H1 (cell line): ENCODE results near the gene PHOX2A. TPM values are rescaled to one million over a fixed set of nuclear protein-coding genes. Genes with fewer than 3 reads are reported as not detected.

Experiments
- CTCF ChIA-PET: fragments of 300-600 bp; sonication (Branson Sonifier 250); formaldehyde crosslinking; loops from one replicate; lab custom pipeline; 2021; ENCODE audit not compliant: partially characterized antibody; lab: Charles Lee
- POLR2A ChIA-PET: fragments of 300-600 bp; sonication (Branson Sonifier 250); formaldehyde crosslinking; loops from one replicate; lab custom pipeline; 2021; ENCODE audit warnings: inconsistent platforms; ENCODE audit not compliant: partially characterized antibody; lab: Charles Lee
- DNase-seq, 2 experiments: peaks; one replicate each; pipeline versions ENCODE4 v3.0.0 to v3.0.0-alpha.2; 2010 to 2022; ENCODE audit warnings: low spot score in 2 of 2, low read depth in 1 of 2, mixed read lengths in 1 of 2
- FAIRE-seq: peaks from 2 replicates; lab custom pipeline; 2011; peaks lifted over from hg19 to GRCh38; lab: Jason Lieb, UNC
- H2AFZ ChIP-seq: 2 replicates; pipeline ENCODE4 v1.8.1; 2012; ENCODE audit warnings: low read length, inconsistent platforms
- H2AK5ac ChIP-seq: 2 replicates; pipeline ENCODE4 v1.6.1; 2013; ENCODE audit warnings: low read depth, low read length
- H2BK120ac ChIP-seq: replicated peaks from 2 replicates; pipeline ENCODE3; 2013; ENCODE audit warnings: low read depth, low read length, inconsistent platforms
- H2BK12ac ChIP-seq: 2 replicates; pipeline ENCODE4 v1.6.1; 2013; ENCODE audit warnings: low read depth, low read length
- H2BK15ac ChIP-seq: 2 replicates; pipeline ENCODE4 v1.6.1; 2013; ENCODE audit warnings: low read length
- H2BK20ac ChIP-seq: 2 replicates; pipeline ENCODE4 v1.6.1; 2013; ENCODE audit warnings: low read length
- H2BK5ac ChIP-seq: 2 replicates; pipeline ENCODE4 v1.6.1; 2013; ENCODE audit warnings: low read depth, low read length
- H3K14ac ChIP-seq: 2 replicates; pipeline ENCODE4 v1.6.1; 2013; ENCODE audit warnings: inconsistent platforms; ENCODE audit not compliant: insufficient read length
- H3K18ac ChIP-seq: 2 replicates; pipeline ENCODE4 v1.6.1; 2013; ENCODE audit warnings: low read length; ENCODE audit errors: extremely low read depth
- H3K23ac ChIP-seq: 2 replicates; pipeline ENCODE4 v1.6.1; 2013; ENCODE audit warnings: inconsistent platforms; ENCODE audit not compliant: insufficient read length
- H3K23me2 ChIP-seq: 2 replicates; pipeline ENCODE4 v1.6.1; 2013; ENCODE audit warnings: low read depth, low read length
- H3K27ac ChIP-seq: 2 replicates; pipeline ENCODE4 v1.6.1; 2011; ENCODE audit warnings: low read depth, low read length, inconsistent platforms
- H3K27me3 ChIP-seq, 4 experiments: replicated peaks in 1 of 4; 1 replicate in 1 of 4; 2 replicates in 3 of 4; pipeline versions ENCODE4 v1.6.1 to v1.8.1; 2011 to 2013; ENCODE audit warnings: low read length in 3 of 4, mild to moderate bottlenecking in 3 of 4, inconsistent platforms in 2 of 4, mixed read lengths in 2 of 4, moderate library complexity in 1 of 4; ENCODE audit not compliant: control insufficient read depth in 3 of 4, insufficient read depth in 3 of 4; ENCODE audit errors: extremely low read depth in 1 of 4
- H3K36me3 ChIP-seq, 4 experiments: 2 replicates each; pipeline versions ENCODE4 v1.6.1 to v1.8.1; 2011 to 2013; ENCODE audit warnings: mild to moderate bottlenecking in 4 of 4, low read length in 3 of 4, moderate library complexity in 2 of 4, control low read depth in 1 of 4, inconsistent platforms in 1 of 4; ENCODE audit not compliant: insufficient read depth in 4 of 4, control insufficient read depth in 2 of 4
- H3K4ac ChIP-seq: replicated peaks from 2 replicates; pipeline ENCODE3; 2013; ENCODE audit warnings: low read length, low read depth, mixed read lengths, inconsistent platforms; ENCODE audit not compliant: insufficient read length
- H3K4me1 ChIP-seq, 4 experiments: replicated peaks in 1 of 4; 1 replicate in 1 of 4; 2 replicates in 3 of 4; pipeline versions ENCODE4 v1.6.1 to v1.8.1; 2011 to 2013; ENCODE audit warnings: low read length in 3 of 4, inconsistent platforms in 2 of 4, mixed read lengths in 1 of 4; ENCODE audit not compliant: insufficient read depth in 4 of 4, control insufficient read depth in 3 of 4
- H3K4me2 ChIP-seq, 2 experiments: 2 replicates each; pipeline versions ENCODE4 v1.6.1 to v1.8.1; 2011 to 2013; ENCODE audit warnings: low read depth in 2 of 2, low read length in 2 of 2, control low read depth in 1 of 2, inconsistent platforms in 1 of 2, mild to moderate bottlenecking in 1 of 2; ENCODE audit not compliant: insufficient read depth in 1 of 2
- H3K4me3 ChIP-seq, 4 experiments: fragments of 200-600, 300-600 bp in 1 of 4; sonication (generic), shearing (Covaris generic), sonication (Bioruptor Twin) in 1 of 4; 2 replicates each; pipeline versions ENCODE4 v1.5.1 to v1.8.1; 2011 to 2016; ENCODE audit warnings: low read length in 4 of 4, low read depth in 3 of 4, control low read depth in 2 of 4, inconsistent platforms in 2 of 4, mild to moderate bottlenecking in 2 of 4, mixed read lengths in 1 of 4, moderate library complexity in 1 of 4; ENCODE audit not compliant: insufficient read depth in 2 of 4; ENCODE audit errors: extremely low read depth in 1 of 4
- H3K56ac ChIP-seq: replicated peaks from 2 replicates; pipeline ENCODE3; 2013; ENCODE audit warnings: low read depth, mild to moderate bottlenecking, mixed read lengths, low read length, inconsistent platforms; ENCODE audit not compliant: insufficient read length
- H3K79me1 ChIP-seq: 2 replicates; pipeline ENCODE4 v1.6.1; 2013; ENCODE audit warnings: low read depth, low read length, control low read depth
- H3K79me2 ChIP-seq, 2 experiments: 2 replicates each; pipeline versions ENCODE4 v1.6.1 to v1.8.1; 2012 to 2013; ENCODE audit warnings: low read length in 2 of 2, mild to moderate bottlenecking in 2 of 2, inconsistent platforms in 1 of 2; ENCODE audit not compliant: insufficient read depth in 2 of 2, control insufficient read depth in 1 of 2
- H3K9ac ChIP-seq, 4 experiments: replicated peaks in 1 of 4; 1 replicate in 1 of 4; 2 replicates in 3 of 4; pipeline versions ENCODE4 v1.6.1 to v1.8.1; 2011 to 2013; ENCODE audit warnings: low read depth in 3 of 4, low read length in 3 of 4, control low read depth in 2 of 4, mild to moderate bottlenecking in 2 of 4, moderate library complexity in 2 of 4, inconsistent platforms in 1 of 4; ENCODE audit errors: extremely low read depth in 1 of 4
- H3K9me3 ChIP-seq, 2 experiments: 2 replicates each; pipeline versions ENCODE4 v1.6.1 to v1.8.1; 2012 to 2013; ENCODE audit warnings: mild to moderate bottlenecking in 2 of 2, moderate library complexity in 2 of 2, control low read depth in 1 of 2, inconsistent platforms in 1 of 2, low read depth in 1 of 2, low read length in 1 of 2, mixed read lengths in 1 of 2; ENCODE audit not compliant: insufficient read depth in 2 of 2
- H4K20me1 ChIP-seq, 2 experiments: replicated peaks in 1 of 2; 2 replicates each; pipeline versions ENCODE3 to v1.8.1; 2011 to 2013; ENCODE audit warnings: inconsistent platforms in 2 of 2, low read length in 2 of 2, mild to moderate bottlenecking in 1 of 2; ENCODE audit not compliant: insufficient read depth in 2 of 2, control insufficient read depth in 1 of 2
- H4K5ac ChIP-seq: 2 replicates; pipeline ENCODE4 v1.6.1; 2013; ENCODE audit warnings: low read length, low read depth, mixed read lengths, inconsistent platforms; ENCODE audit not compliant: insufficient read length
- H4K8ac ChIP-seq: 2 replicates; pipeline ENCODE4 v1.8.0; 2013; ENCODE audit warnings: mild to moderate bottlenecking, moderate library complexity, low read length, inconsistent platforms; ENCODE audit not compliant: insufficient read depth; ENCODE audit errors: extremely low read depth
- H4K91ac ChIP-seq: replicated peaks from 2 replicates; pipeline ENCODE3; 2013; ENCODE audit warnings: low read length, mixed read lengths, inconsistent platforms; ENCODE audit not compliant: insufficient read length
- CBX8 ChIP-seq: fragments of 300-800, 300-1000 bp; sonication (generic); IDR thresholded peaks from 2 replicates; pipeline ENCODE4 v1.7.1; 2016; ENCODE audit warnings: low read depth, low read length, borderline replicate concordance
- POLR2AphosphoS5 ChIP-seq: IDR thresholded peaks from 2 replicates; pipeline ENCODE4 v1.6.1; 2011; ENCODE audit warnings: low read depth, low read length
- WGBS, 2 experiments: shearing (Covaris generic) in 1 of 2; methylation state at CpG; one replicate each; pipeline versions ENCODE4 v1.1.6 to v1.1.7; 2013 to 2015; ENCODE audit warnings: low lambda C conversion rate in 2 of 2, mixed read lengths in 2 of 2, inconsistent platforms in 1 of 2, low coverage in 1 of 2, missing lambda C conversion rate in 1 of 2; ENCODE audit not compliant: insufficient replicate concordance in 2 of 2, insufficient coverage in 1 of 2, insufficient read length in 1 of 2; ENCODE audit errors: extremely low coverage in 1 of 2, missing lambda C conversion rate in 1 of 2; 5-methylcytosine and 5-hydroxymethylcytosine counted together
- polyA plus RNA-seq, 7 experiments: library from polyadenylated mRNA; depleted of rRNA in 3 of 7; stranded (reverse) in 5 of 7; unstranded in 2 of 7; fragments of >200 nt in 5 of 7; fragments of 200-250 nt in 2 of 7; gene quantifications; 1 replicate in 5 of 7; 2 replicates in 1 of 7; 4 replicates in 1 of 7; pipeline versions ENCODE4 v1.2.1 to v1.2.3, GENCODE V29; 2011 to 2013; ENCODE audit warnings: missing spikeins in 2 of 7, mixed read lengths in 2 of 7
- total RNA-seq: library from RNA; stranded (reverse); fragmentation: NEBNext Ultra II Directional; extraction: Animal tissue kit (Norgen Biotek cat#: 25700); gene quantifications from 2 replicates; pipeline ENCODE4 v1.2.1, GENCODE V29; 2021
- TF ChIP-seq, protein P1 (sequence below): IDR thresholded peaks from 2 replicates; pipeline ENCODE4 v1.6.1; 2012; ENCODE audit warnings: inconsistent platforms

PHOX2A gene
- total and polyA plus RNA-seq, 2 of the 8 experiments (the other 6 are each of a cell fraction or from before 2014, with no cell fraction given): 0.67 TPM; not detected in 1

DNA sequence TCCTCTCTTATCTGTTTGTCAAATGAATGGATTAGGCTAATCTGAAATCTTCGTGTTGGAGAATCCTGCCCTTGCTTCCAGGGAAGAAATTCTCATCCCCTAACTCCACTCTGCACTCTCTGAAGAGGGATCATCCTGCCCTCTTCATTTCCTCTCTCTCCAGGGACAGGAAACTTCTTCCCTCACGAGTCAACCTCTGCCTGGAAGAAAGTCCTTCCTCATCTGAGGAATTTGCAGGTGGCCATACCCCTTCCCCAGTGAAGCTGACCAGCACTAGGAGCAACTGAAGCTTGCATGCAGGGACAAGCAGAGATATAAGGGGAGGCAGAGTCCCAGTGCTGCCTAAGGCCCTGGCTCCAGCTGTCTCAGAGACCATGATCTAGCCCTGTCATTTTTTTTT, 3.6 kb upstream of the PHOX2A start:
- Histone ChIP-seq H3K9me3 (no peaks in the 10 kb centered on the region), H2BK20ac (no peak overlapping the region), H3K23me2 (peaks cover 10% of the 10 kb centered on the region; the same call in 1 of the 2 replicates), H3K9ac (no peak overlapping the region), H2BK120ac (no peak overlapping the region), H4K5ac (no peak overlapping the region), H3K4ac (no peak overlapping the region), H2BK5ac (no peak overlapping the region), H3K56ac (no peak overlapping the region), H4K8ac (no peak overlapping the region), H4K91ac (no peak overlapping the region), H3K27me3 (peaks cover 40 to 65% (median 54%) of the 10 kb centered on the region in 4 experiments), H3K4me3 (no peak overlapping the region), H3K23ac (no peak overlapping the region), H2AK5ac (no peak overlapping the region), H3K27ac (no peak overlapping the region), H2AFZ (no peak overlapping the region), H2BK12ac (no peak overlapping the region), H2BK15ac (0 out of 2 replicates have a peak overlapping the region, but pooled peaks have one; percentile 5), H3K14ac (no peak overlapping the region), H3K79me2 (no peaks in the 10 kb centered on the region), H3K18ac (no peak overlapping the region), H3K4me1 (peaks cover 0 to 14% (median 3%) of the 10 kb centered on the region in 4 experiments; a peak in 4 of 7 replicates), H3K36me3 (no peaks in the 10 kb centered on the region), H3K4me2 (no peak overlapping the region), H4K20me1 (peaks cover 0 to 2% of the 10 kb centered on the region in 2 experiments), H3K79me1 (no peaks in the 10 kb centered on the region)
- POLR2A ChIA-PET: interaction anchor here (1.9 kb wide), 1 partner anchor 24 kb away, joined by 4 read pairs; no protein-coding TSS in a partner anchor
- no peak for FAIRE-seq
- CTCF ChIA-PET: interaction anchor here (0.9 to 10.0 kb wide), 7 partner anchors 10 to 184 kb away, joined by 3 to 101 read pairs (median 3); partner anchors contain the start of gene CLPB
- WGBS, 2 experiments: 40% methylated on average over 2 of the region's 2 CpGs; no CpG with 5 or more reads in 1 of the 2 experiments
- no peak for DNase-seq
- TF ChIP-seq, protein P1, sequence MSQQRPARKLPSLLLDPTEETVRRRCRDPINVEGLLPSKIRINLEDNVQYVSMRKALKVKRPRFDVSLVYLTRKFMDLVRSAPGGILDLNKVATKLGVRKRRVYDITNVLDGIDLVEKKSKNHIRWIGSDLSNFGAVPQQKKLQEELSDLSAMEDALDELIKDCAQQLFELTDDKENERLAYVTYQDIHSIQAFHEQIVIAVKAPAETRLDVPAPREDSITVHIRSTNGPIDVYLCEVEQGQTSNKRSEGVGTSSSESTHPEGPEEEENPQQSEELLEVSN: no peak
- TF ChIP-seq POLR2AphosphoS5: no peak
- TF ChIP-seq CBX8: no peak
